Spinal cord (tissue), 10 donors: ENCODE results near the gene ZDHHC8. TPM values are rescaled to one million over a fixed set of nuclear protein-coding genes. Genes with fewer than 3 reads are reported as not detected.
A peak's percentile ranks its signal among the peaks of the same experiment; 100 is the strongest.

Experiments
- DNase-seq, 6 donors: peaks; one replicate each; pipeline versions ENCODE4 v3.0.0 to v3.0.0-alpha.2; 2013 to 2015; ENCODE audit warnings: low spot score in 6 of 6, low read depth in 4 of 6
- H3K27ac ChIP-seq: one replicate; pipeline ENCODE4 v1.5.1; 2013; ENCODE audit warnings: low read depth, low read length, control low read depth
- H3K27me3 ChIP-seq: one replicate; pipeline ENCODE4 v1.6.1; 2013; ENCODE audit warnings: low read length; ENCODE audit not compliant: control insufficient read depth, insufficient read depth
- H3K36me3 ChIP-seq: one replicate; pipeline ENCODE4 v1.6.1; 2013; ENCODE audit warnings: low read length; ENCODE audit not compliant: control insufficient read depth, insufficient read depth
- H3K4me1 ChIP-seq: one replicate; pipeline ENCODE4 v1.6.1; 2013; ENCODE audit warnings: low read length; ENCODE audit not compliant: control insufficient read depth, insufficient read depth
- H3K4me3 ChIP-seq: one replicate; pipeline ENCODE4 v1.5.1; 2013; ENCODE audit warnings: low read depth, low read length, control low read depth
- H3K9me3 ChIP-seq: one replicate; pipeline ENCODE4 v1.6.1; 2013; ENCODE audit warnings: low read length; ENCODE audit not compliant: control insufficient read depth, insufficient read depth
- WGBS: methylation state at CpG from one replicate; pipeline ENCODE4 v1.1.5; 2013; ENCODE audit warnings: missing lambda C conversion rate; ENCODE audit not compliant: insufficient coverage; 5-methylcytosine and 5-hydroxymethylcytosine counted together
- long read RNA-seq, 4 donors: transcript quantifications; one replicate each; lab custom pipeline, GENCODE V29; 2026
- polyA plus RNA-seq, 2 donors: library from polyadenylated mRNA; unstranded; fragments of 120-200 nt; gene quantifications; one replicate each; pipeline ENCODE4 v1.2.1, GENCODE V29; 2013; ENCODE audit not compliant: insufficient read length in 2 of 2
- total RNA-seq, 2 donors: library from RNA; depleted of rRNA in 1 of 2; stranded (reverse); fragments of 120-200 nt in 1 of 2; fragments of >200 nt in 1 of 2; gene quantifications; one replicate each; pipeline versions ENCODE4 v1.2.3 to v1.2.4, GENCODE V29; 2013 to 2014
- donor health status: healthy.

The ZDHHC8 gene
- 10 to 100 TPM in 1 of 2 donors, 1 to 10 TPM in 1; 9.5 to 13.9 TPM for total RNA-seq
- polyA plus RNA-seq: 10 to 100 TPM; 59.0 to 64.4 TPM
- long read RNA-seq, donor 1, full-length matches to known transcripts: 5 of 10 reads
- long read RNA-seq, donor 1, partial matches to known transcripts: 5 of 10 reads
- long read RNA-seq, donor 1, other reads (novel, unspliced or antisense): 0 of 10 reads
- long read RNA-seq, donor 2, partial matches to known transcripts: 5 of 7 reads
- long read RNA-seq, donor 2, other reads (novel, unspliced or antisense): 0 of 7 reads
- long read RNA-seq, donor 3, full-length matches to known transcripts: 6 of 19 reads
- long read RNA-seq, donor 3, partial matches to known transcripts: 13 of 19 reads
- long read RNA-seq, donor 3, other reads (novel, unspliced or antisense): 0 of 19 reads
- long read RNA-seq, donor 4, partial matches to known transcripts: 0 of 2 reads
- long read RNA-seq, donor 4, other reads (novel, unspliced or antisense): 0 of 2 reads

GRCh38 chr22:20131597-20131858, at the start of gene ZDHHC8:
Gene ZDHHC8, plus strand, starts transcription at chr22:20131804. Its CDS starts 144 bp downstream, at chr22:20131948.
- no peaks in the 10 kb centered on the region for H3K27me3 ChIP-seq
- WGBS: 0% methylated on average over 43 of the region's 43 CpGs
- peaks cover 48% of the 10 kb centered on the region for H3K36me3 ChIP-seq
- DNase-seq: peak in 2 of 6 donors; percentile 75 to 76
- H3K27ac ChIP-seq: peak within 1 kb of the TSS; percentile 87
- peaks cover 53% of the 10 kb centered on the region for H3K4me1 ChIP-seq
- peak within 1 kb of the TSS; percentile 65 for H3K4me3 ChIP-seq
- H3K9me3 ChIP-seq: no peaks in the 10 kb centered on the region

DNA sequence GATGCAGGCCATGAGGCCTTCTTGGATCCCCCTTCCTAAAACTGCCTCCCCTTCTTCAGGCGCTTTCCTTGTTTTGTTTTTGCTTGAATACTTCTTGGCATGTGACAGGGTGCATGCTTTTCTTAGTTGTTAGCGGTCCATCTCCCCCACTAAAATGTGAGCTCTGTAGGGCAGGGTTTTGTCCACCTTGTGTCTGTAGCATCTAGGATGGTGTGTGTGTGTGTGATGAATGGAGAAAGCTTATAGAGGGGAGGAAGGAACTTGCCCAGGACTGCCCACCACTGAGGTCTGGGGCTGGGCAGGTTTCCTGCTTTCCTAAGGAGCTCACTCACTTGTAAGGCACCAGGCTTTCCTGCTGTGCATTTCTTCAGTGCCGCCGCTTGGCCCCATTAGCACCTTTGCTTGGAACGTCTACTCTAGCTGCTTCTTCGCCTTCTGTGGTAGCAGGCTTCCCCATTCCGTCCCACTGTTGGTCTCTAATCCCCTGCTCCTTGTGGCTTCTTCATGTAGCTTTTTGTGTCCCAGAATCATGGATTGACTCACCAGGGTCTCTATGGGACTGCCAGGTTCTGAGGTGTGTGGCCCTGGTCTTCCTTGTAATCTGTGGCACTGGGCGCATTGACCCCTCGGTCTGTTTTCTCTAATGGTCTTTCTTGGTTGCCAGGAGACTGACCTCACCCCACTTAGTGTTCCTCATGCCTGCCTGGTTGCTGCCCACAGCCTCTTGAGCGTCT, 48.3 kb upstream of the ZDHHC8 start:
- H3K4me3 ChIP-seq: no peak overlapping the region
- H3K27me3 ChIP-seq: no peaks in the 10 kb centered on the region
- peaks cover 48% of the 10 kb centered on the region for H3K4me1 ChIP-seq
- no peak for DNase-seq
- no peaks in the 10 kb centered on the region for H3K9me3 ChIP-seq
- H3K27ac ChIP-seq: no peak overlapping the region
- 78% methylated on average over 7 of the region's 10 CpGs for WGBS
- H3K36me3 ChIP-seq: peaks cover 44% of the 10 kb centered on the region

DNA sequence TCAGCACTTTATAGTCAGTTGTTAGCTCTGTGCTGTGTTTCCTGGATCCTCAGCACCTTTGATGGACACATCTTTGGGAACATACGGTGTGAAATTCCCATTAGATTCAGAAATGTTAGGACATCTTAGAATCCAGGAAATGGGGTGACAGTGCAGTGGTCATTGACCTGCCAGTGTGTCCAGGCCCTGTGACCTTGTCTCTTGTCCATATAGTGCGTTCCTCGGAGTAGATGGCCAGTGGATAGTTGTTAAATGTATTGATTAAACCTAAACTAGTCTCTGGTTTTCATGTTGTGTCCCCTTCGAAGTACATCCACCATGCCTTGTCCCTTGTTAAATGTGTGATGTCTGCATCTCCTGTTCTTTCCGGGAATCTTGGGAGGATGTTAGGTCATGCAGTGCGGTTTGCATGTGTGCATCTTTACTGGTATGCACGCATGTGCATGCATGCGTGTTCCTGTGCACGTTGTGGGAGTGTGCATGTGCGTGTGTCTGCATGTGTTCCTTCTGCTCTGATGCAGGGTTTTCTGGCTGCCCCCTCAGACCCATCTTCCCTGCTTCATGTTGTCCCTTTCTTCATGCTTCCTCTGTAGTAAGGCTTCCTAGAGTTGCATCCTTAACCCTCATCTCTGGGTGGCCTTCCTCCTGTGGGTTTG, 47.6 kb upstream of the ZDHHC8 start:
- WGBS: 84% methylated on average over 9 of the region's 10 CpGs
- Histone ChIP-seq H3K27me3 (no peaks in the 10 kb centered on the region), H3K4me1 (peaks cover 46% of the 10 kb centered on the region), H3K9me3 (no peaks in the 10 kb centered on the region), H3K27ac (no peak overlapping the region), H3K36me3 (peaks cover 50% of the 10 kb centered on the region), H3K4me3 (no peak overlapping the region)
- DNase-seq: no peak

GRCh38 chr22:20084547-20085413, 46.8 kb upstream of the ZDHHC8 start:
- no peak overlapping the region for H3K4me3 ChIP-seq
- peaks cover 40% of the 10 kb centered on the region for H3K4me1 ChIP-seq
- peaks cover 57% of the 10 kb centered on the region for H3K36me3 ChIP-seq
- 64% methylated on average over 23 of the region's 23 CpGs for WGBS
- no peaks in the 10 kb centered on the region for H3K27me3 ChIP-seq
- no peak overlapping the region for H3K27ac ChIP-seq
- no peaks in the 10 kb centered on the region for H3K9me3 ChIP-seq
- no peak for DNase-seq

GRCh38 chr22:20085651-20086050, 46.0 kb upstream of the ZDHHC8 start:
- H3K36me3 ChIP-seq: peaks cover 66% of the 10 kb centered on the region
- WGBS: 97% methylated on average over 13 of the region's 20 CpGs
- no peak overlapping the region for H3K27ac ChIP-seq
- peaks cover 40% of the 10 kb centered on the region for H3K4me1 ChIP-seq
- no peak for DNase-seq
- no peaks in the 10 kb centered on the region for H3K9me3 ChIP-seq
- H3K4me3 ChIP-seq: no peak overlapping the region
- no peaks in the 10 kb centered on the region for H3K27me3 ChIP-seq

DNA sequence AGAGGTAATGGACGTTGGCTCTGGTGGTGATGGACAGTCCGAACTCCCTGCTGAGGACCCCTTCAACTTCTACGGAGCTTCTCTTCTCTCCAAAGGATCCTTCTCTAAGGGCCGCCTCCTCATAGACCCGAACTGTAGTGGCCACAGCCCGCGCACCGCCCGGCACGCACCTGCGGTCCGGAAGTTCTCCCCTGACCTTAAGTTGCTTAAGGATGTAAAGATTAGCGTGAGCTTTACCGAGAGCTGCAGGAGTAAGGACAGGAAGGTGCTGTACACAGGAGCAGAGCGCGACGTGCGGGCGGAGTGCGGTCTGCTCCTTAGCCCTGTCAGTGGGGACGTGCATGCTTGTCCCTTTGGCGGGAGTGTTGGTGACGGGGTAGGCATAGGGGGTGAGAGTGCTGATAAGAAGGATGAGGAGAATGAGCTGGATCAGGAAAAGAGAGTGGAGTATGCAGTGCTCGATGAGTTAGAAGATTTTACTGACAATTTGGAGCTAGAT, 45.5 kb upstream of the ZDHHC8 start:
- no peak for DNase-seq
- Histone ChIP-seq H3K27ac (no peak overlapping the region), H3K9me3 (no peaks in the 10 kb centered on the region), H3K4me1 (peaks cover 36% of the 10 kb centered on the region), H3K4me3 (no peak overlapping the region), H3K36me3 (peaks cover 71% of the 10 kb centered on the region), H3K27me3 (no peaks in the 10 kb centered on the region)
- WGBS: 95% methylated on average over 22 of the region's 24 CpGs

GRCh38 chr22:20086763-20087162, 44.8 kb upstream of the ZDHHC8 start:
- Histone ChIP-seq H3K27ac (no peak overlapping the region), H3K36me3 (peaks cover 77% of the 10 kb centered on the region), H3K4me1 (peaks cover 30% of the 10 kb centered on the region), H3K27me3 (no peaks in the 10 kb centered on the region), H3K4me3 (no peak overlapping the region), H3K9me3 (no peaks in the 10 kb centered on the region)
- DNase-seq: no peak
- 95% methylated on average over 5 of the region's 5 CpGs for WGBS

- H3K27me3 ChIP-seq: no peaks in the 10 kb centered on the region
- H3K27ac ChIP-seq: no peak overlapping the region
- DNase-seq: no peak
- H3K4me1 ChIP-seq: peaks cover 21% of the 10 kb centered on the region
- 91% methylated on average over 14 of the region's 14 CpGs for WGBS
- no peak overlapping the region for H3K4me3 ChIP-seq
- H3K36me3 ChIP-seq: peaks cover 82% of the 10 kb centered on the region
- no peaks in the 10 kb centered on the region for H3K9me3 ChIP-seq
These were observed 44.0 kb upstream of the ZDHHC8 start for GRCh38 chr22:20087319-20088262.
